Forelimb muscle (tissue), 1 donor: Measurements from ENCODE around the gene PIAS1. TPM values are rescaled to one million over a fixed set of nuclear protein-coding genes. Genes with fewer than 3 reads are reported as not detected.

Experiments
- DNase-seq: peaks from one replicate; pipeline ENCODE4 v3.0.0-alpha.2; 2013; ENCODE audit warnings: low read depth
- polyA plus RNA-seq: library from polyadenylated mRNA; unstranded; fragments of 120-200 nt; gene quantifications from one replicate; pipeline ENCODE4 v1.2.1, GENCODE V29; 2013; ENCODE audit not compliant: insufficient read length

The PIAS1 gene
- polyA plus RNA-seq, 1 donor, result 31.8 TPM

GRCh38 chr15:68062946-68063465 is 8.9 kb downstream of the PIAS1 start:
- no peak for DNase-seq

GRCh38 chr15:68063606-68064005 is 9.5 kb downstream of the PIAS1 start:
- no peak for DNase-seq

DNA sequence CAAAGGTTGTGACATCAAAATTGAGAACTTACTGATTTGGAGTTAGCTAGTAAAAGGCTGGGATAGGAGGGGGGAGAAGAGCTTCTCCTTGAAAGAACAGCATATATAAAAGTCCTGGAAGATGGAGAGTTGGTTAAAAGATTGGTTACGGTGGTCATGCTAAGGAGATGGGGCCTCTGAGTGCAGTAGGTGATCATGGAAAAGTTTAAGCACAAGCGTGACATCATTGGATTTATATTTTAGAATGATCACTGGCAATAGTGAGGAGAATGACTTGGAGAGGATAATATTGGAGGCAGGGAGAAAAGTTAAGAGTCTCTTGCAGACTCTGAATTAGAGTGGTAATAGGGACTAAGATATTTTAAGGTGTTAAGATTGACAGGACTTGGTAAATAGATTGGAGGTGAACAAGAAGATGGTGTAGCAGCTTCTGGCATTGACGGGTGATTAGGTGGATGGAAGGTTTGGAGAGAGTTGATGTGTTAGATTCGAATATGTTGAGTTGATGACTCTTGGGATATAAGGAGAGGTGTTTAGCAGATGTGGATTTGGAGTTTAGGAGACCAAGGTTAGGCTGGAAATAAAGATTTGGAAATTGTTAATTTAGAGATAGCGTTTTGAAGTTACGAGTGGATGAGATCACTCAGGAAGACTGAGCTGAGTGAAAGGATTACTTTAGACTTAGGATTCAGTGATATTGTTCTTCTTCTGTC is 19.6 kb downstream of the PIAS1 start:
- DNase-seq, result no peak

GRCh38 chr15:68075764-68076385 is 21.8 kb downstream of the PIAS1 start:
- DNase-seq, result no peak

GRCh38 chr15:68078365-68078764 is 24.2 kb downstream of the PIAS1 start:
- no peak for DNase-seq

DNA sequence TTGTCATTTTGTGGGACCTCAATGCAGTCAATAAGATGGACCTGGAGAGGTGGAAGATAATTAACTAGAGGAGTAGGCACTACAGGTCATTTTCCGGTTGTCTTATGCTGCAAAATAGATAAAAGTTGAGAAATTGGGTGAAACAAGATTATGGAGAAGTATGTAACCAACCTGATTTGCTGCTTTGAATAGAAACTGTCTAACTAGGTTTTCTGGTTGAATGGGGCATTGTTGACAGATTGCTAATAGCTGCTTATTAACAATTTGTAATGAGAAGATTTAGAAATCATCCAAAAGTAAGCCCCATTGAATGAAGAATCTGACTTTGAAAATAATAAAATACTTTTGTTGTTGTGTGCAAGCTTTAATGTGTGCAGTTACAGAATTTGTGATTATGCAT is 26.2 kb downstream of the PIAS1 start:
- DNase-seq, result no peak

GRCh38 chr15:68080783-68081182 is 26.7 kb downstream of the PIAS1 start:
- no peak for DNase-seq

GRCh38 chr15:68081869-68082505 is 27.9 kb downstream of the PIAS1 start:
- DNase-seq, result no peak

GRCh38 chr15:68082735-68083134 is 28.6 kb downstream of the PIAS1 start:
- DNase-seq, result no peak

- no peak for DNase-seq
These were observed 29.3 kb downstream of the PIAS1 start for GRCh38 chr15:68083463-68083862.

GRCh38 chr15:68085052-68085451 is 30.9 kb downstream of the PIAS1 start:
- DNase-seq, result no peak

GRCh38 chr15:68091743-68092142 is 37.6 kb downstream of the PIAS1 start:
- DNase-seq, result no peak

- DNase-seq, result no peak
These were observed 42.0 kb downstream of the PIAS1 start for GRCh38 chr15:68096099-68096498.

DNA sequence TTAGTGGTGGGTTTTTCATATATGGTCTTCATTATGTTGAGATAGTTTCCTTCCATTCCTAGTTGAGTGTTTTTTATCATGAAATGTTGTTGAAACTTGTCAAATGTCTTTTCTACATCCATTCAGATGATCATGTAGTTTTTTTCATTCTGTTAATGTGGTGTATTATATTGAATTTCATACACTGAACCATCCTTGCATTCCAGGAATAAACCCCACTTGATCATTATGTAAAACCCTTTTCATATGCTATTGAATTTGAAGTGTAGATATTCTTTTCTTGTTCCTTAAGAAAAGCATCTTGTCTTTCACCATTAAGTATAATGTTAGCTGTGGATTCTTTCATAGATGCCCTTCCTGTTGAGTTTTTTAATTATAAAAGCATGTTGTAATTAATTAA is 42.9 kb downstream of the PIAS1 start:
- no peak for DNase-seq

GRCh38 chr15:68098465-68098864 is 44.4 kb downstream of the PIAS1 start:
- DNase-seq, result no peak

DNA sequence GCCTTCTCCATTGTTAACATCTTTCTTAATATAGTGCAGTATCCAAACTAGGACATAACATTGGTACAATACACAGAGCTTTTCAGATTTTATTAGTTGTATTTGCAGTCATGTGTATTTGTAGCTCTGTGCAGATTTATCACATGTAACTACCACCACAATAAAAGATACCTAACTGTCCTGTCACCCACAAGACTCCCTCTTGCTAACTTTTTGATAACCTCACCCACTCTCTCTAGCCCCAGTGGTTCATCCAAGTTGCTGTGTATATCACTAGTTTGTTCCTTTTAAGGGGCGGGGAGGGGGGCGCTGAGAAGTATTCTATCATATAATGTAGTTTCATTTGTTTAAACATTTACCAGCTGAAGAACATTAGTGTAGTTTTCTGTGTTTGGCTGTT is 46.1 kb downstream of the PIAS1 start:
- DNase-seq, result no peak

GRCh38 chr15:68103603-68104002 is 49.5 kb downstream of the PIAS1 start:
- DNase-seq, result no peak

DNA sequence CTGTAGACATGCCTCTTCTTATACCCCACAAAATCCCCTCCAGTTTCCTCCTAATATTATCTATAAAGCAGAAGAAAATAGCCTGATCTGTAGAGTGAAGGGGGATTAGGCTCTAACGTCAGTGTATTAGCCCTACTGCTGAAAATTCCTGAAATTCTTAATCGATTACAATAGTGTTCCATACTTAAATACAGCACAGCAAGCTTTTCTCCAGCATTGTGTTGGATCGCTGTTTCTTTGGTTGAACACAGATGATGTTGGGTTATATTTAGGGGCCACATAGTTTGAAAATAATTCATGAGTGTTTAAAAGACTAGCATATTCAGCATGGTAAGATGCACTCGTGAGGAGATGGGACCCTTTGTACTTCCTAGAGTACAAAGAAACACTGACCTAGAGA is 52.5 kb downstream of the PIAS1 start:
- DNase-seq, result no peak

DNA sequence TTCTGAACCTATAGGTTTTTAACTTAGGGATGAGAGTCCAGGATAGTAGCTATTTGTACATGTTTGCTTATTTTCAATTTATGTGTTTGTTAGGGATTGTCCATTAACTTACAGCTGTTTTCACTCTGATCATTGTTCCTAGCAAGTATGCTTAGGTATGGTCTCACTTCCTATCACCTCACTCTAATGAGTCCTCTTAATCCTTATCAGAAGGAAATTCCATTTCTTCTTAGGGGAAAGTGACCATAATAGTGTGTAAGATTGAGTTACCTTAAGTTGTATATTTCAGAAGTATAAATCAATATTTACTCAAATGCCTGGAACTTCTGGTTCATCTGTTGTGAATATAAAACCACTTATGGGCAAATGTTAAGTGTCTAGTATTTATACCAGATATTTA is 53.0 kb downstream of the PIAS1 start:
- DNase-seq, result no peak

- no peak for DNase-seq
These were observed 58.6 kb downstream of the PIAS1 start for GRCh38 chr15:68112706-68113105.

GRCh38 chr15:68113273-68113672 is 59.2 kb downstream of the PIAS1 start:
- no peak for DNase-seq

DNA sequence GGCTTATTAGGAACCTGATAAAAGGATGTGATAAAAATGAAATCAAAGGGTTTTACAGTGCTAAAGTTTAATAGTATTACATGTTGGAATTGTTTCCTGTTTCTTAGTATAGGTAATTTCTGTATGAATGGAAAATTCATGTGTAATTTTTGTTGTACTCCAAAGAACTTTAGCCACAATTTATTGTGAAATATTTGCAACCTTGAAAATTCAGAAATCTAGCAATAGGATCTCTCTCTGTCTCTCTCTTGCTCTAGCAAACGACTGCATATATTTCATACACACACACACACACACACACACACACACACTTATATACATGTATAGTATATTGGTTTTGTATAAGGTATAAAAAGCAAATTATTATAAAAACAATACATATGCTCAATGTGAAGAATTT is 59.6 kb downstream of the PIAS1 start:
- DNase-seq, result no peak

DNA sequence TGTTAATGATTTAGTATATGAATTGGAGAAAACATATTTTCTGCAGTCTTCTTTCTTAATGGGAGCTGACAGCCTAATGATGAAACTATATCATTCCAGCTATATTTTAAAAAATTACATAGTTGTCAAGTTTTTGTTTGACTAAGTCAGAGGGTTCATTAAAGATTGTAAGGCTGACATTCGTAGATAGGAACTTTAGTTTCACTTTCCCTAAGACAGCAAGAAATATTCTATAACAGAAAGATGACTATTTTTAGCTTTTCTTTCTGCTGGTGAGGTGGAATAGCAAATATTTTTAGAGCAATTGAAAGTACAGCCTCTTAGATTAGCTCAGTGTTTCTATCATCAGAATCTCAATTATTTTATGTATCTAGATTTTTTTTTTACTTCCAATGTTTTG is 60.2 kb downstream of the PIAS1 start:
- no peak for DNase-seq
